ENCODE measurements around the gene MNX1. TPM values are rescaled to one million over a fixed set of nuclear protein-coding genes. Genes with fewer than 3 reads are reported as not detected.

The MNX1 gene
- total RNA-seq, 1 donor from 2014 or later = not detected

DNA sequence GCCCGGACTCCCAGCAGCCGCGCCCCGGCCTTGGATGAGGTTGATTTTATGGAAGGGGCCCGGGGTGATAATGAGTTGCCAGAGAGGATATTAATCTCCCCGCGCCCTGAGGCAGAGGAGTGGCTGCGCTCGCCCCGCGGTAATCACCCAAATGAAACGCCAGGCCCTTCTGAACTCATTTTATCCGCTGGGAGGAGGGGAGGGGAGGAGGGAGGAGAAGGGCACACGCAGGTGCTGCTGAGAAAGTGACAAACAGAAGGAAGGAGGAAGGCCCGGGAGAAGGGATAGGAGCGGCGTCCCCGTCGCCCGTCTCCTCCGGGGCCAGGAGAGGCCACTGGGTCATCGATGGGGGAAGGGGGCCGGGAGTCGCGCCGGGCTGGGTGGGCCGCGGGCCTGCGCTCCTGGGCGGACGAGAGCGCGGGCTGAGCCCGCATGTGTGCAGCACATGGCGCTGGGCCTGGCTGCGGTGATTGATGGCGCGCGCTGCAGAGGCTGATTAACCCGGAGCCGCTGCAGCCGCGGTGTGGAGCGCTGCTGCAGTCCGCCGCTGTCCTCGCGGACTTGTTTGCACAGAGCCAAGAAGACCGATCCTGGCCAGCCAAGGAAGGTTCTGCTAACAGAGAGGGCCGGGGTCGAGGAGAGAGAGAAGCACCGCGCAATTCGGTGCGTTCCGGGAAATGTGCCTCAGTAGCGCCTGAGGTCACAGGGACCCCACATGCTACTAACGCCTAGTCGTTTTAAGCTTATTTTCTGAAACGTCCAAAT lies 6.5 kb downstream of the MNX1 start:
- Mint-ChIP-seq H3K4me1 (peaks cover 26% of the 10 kb centered on the region), H3K27me3 (ENCODE audit: insufficient read depth, low read depth) (peaks cover 80% of the 10 kb centered on the region), H3K4me3 (peak overlapping the region; percentile 35), H3K9me3 (peaks cover 5% of the 10 kb centered on the region), H3K36me3 (no peaks in the 10 kb centered on the region), H3K27ac (no peak overlapping the region)
- Histone ChIP-seq H3K27ac (no peak overlapping the region), H3K9ac (no peak overlapping the region), H3K4me2 (peak overlapping the region; percentile 65), H3K79me2 (ENCODE audit: low read depth) (no peaks in the 10 kb centered on the region), H3K9me3 (ENCODE audit: low read depth) (no peaks in the 10 kb centered on the region), H3K36me3 (no peaks in the 10 kb centered on the region), H3F3A (ENCODE audit: low read depth) (peaks cover 54% of the 10 kb centered on the region), H4K20me1 (ENCODE audit: low read depth) (peaks cover 96% of the 10 kb centered on the region), H3K27me3 (peaks cover 100% of the 10 kb centered on the region), H3K4me1 (peaks cover 39% of the 10 kb centered on the region), H3K4me3 (peak overlapping the region; percentile 26), H2AFZ (replicated peaks) (no peak overlapping the region)
- no peak for TF ChIP-seq EZH2phosphoT487 (IDR thresholded peaks at IDR 0.05)
- no peak for TF ChIP-seq EZH2 (IDR thresholded peaks at IDR 0.05)
- TF ChIP-seq, protein P1, sequence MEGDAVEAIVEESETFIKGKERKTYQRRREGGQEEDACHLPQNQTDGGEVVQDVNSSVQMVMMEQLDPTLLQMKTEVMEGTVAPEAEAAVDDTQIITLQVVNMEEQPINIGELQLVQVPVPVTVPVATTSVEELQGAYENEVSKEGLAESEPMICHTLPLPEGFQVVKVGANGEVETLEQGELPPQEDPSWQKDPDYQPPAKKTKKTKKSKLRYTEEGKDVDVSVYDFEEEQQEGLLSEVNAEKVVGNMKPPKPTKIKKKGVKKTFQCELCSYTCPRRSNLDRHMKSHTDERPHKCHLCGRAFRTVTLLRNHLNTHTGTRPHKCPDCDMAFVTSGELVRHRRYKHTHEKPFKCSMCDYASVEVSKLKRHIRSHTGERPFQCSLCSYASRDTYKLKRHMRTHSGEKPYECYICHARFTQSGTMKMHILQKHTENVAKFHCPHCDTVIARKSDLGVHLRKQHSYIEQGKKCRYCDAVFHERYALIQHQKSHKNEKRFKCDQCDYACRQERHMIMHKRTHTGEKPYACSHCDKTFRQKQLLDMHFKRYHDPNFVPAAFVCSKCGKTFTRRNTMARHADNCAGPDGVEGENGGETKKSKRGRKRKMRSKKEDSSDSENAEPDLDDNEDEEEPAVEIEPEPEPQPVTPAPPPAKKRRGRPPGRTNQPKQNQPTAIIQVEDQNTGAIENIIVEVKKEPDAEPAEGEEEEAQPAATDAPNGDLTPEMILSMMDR (IDR thresholded peaks at IDR 0.05) = no peak
- DNase-seq (ENCODE audit: low spot score) = peak; percentile 84

DNA sequence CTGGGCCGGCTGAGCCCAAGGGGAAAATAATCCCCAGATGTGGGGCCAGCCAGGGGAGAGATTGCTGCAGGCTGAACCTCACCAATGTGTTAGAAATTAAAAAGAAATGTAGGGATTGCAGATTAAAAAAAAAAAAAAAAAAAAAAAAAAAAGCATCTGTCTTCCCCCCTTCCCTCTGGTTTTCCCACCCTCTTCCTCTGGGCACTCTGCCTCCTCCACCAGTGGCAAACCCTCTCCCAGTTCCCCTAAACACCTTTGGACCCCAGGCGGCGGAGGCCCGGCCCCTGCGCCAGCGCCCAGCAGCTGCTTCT lies 7.1 kb downstream of the MNX1 start:
- Mint-ChIP-seq H3K4me1 (peaks cover 24% of the 10 kb centered on the region), H3K27me3 (ENCODE audit: insufficient read depth, low read depth) (peaks cover 80% of the 10 kb centered on the region), H3K36me3 (no peaks in the 10 kb centered on the region), H3K27ac (no peak overlapping the region), H3K4me3 (peak overlapping the region; percentile 35), H3K9me3 (peaks cover 5% of the 10 kb centered on the region)
- DNase-seq (ENCODE audit: low spot score) = no peak
- peaks cover 96% of the 10 kb centered on the region for H4K20me1 ChIP-seq (ENCODE audit: low read depth)
- peaks cover 35% of the 10 kb centered on the region for H3K4me1 ChIP-seq
- peak overlapping the region; percentile 26 for H3K4me3 ChIP-seq
- peaks cover 100% of the 10 kb centered on the region for H3K27me3 ChIP-seq
- H2AFZ ChIP-seq (replicated peaks) = no peak overlapping the region
- H3K4me2 ChIP-seq = peak overlapping the region; percentile 65
- no peaks in the 10 kb centered on the region for H3K79me2 ChIP-seq (ENCODE audit: low read depth)
- H3K9ac ChIP-seq = no peak overlapping the region
- TF ChIP-seq EZH2phosphoT487 (IDR thresholded peaks at IDR 0.05) (no peak), EZH2 (IDR thresholded peaks at IDR 0.05) (no peak)
- TF ChIP-seq, protein P1 (IDR thresholded peaks at IDR 0.05) = no peak
- no peaks in the 10 kb centered on the region for H3K36me3 ChIP-seq
- H3K27ac ChIP-seq = no peak overlapping the region
- H3F3A ChIP-seq (ENCODE audit: low read depth) = peaks cover 53% of the 10 kb centered on the region
- no peaks in the 10 kb centered on the region for H3K9me3 ChIP-seq (ENCODE audit: low read depth)

DNA sequence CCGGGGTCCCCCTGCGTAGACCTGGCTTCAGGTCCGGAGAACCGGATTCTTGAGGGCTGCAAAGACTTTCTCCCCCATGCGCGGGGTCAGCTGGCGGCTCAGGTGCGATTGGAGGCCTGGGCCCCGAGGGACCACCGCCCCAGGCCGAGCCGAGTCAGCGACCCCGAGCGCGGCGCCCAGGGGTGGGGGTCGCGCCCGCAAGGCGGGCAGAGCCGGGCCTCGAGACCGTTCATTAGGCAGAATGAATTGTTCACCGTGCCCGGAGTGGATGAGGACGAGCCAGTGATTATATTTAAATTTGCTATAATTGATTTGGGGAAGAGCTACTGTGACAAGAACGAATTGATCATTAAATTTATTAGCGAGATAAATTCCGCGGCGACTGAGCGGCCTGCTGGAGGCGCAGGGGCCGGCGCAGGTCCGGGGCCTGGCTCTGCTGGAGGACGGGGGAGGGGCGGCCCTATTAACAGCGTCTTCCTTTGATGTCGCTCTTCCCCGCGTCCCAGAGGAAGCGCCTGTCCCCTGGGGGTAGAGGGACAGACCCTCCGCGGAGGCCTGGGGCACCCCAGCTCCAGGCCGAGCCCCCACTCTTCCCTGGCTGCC lies 7.5 kb downstream of the MNX1 start:
- peak overlapping the region; percentile 20 for H3K4me3 ChIP-seq

More for the DNA sequence above, 7.5 kb downstream of the MNX1 start:
- no peaks in the 10 kb centered on the region for H3K9me3 ChIP-seq (ENCODE audit: low read depth)
- Mint-ChIP-seq H3K36me3 (no peaks in the 10 kb centered on the region), H3K4me3 (no peak overlapping the region), H3K27me3 (ENCODE audit: insufficient read depth, low read depth) (peaks cover 80% of the 10 kb centered on the region), H3K27ac (no peak overlapping the region), H3K9me3 (peaks cover 5% of the 10 kb centered on the region), H3K4me1 (peaks cover 23% of the 10 kb centered on the region)
- peaks cover 51% of the 10 kb centered on the region for H3F3A ChIP-seq (ENCODE audit: low read depth)
- peak; percentile 81 for DNase-seq (ENCODE audit: low spot score)
- no peak overlapping the region for H2AFZ ChIP-seq (replicated peaks)
- H4K20me1 ChIP-seq (ENCODE audit: low read depth) = peaks cover 95% of the 10 kb centered on the region
- H3K4me2 ChIP-seq = peak overlapping the region; percentile 65
- H3K36me3 ChIP-seq = no peaks in the 10 kb centered on the region
- H3K27ac ChIP-seq = no peak overlapping the region
- TF ChIP-seq EZH2phosphoT487 (IDR thresholded peaks at IDR 0.05) = peak; percentile 82
- TF ChIP-seq EZH2 (IDR thresholded peaks at IDR 0.05) = peak; percentile 87
- TF ChIP-seq, protein P1 (IDR thresholded peaks at IDR 0.05) = no peak
- H3K79me2 ChIP-seq (ENCODE audit: low read depth) = no peaks in the 10 kb centered on the region
- H3K27me3 ChIP-seq = peaks cover 100% of the 10 kb centered on the region
- H3K9ac ChIP-seq = no peak overlapping the region
- H3K4me1 ChIP-seq = peaks cover 33% of the 10 kb centered on the region
